GM18526 (cell line): ENCODE data around the gene ALDOC.

ENCODE experiments used
- POLR2A ChIP-seq: IDR thresholded peaks from 3 replicates; pipeline ENCODE4 v1.6.1; 2011; ENCODE audit not compliant: insufficient read length; ENCODE audit errors: extremely low read depth

The ALDOC gene

GRCh38 chr17:28530250-28530649 lies 46.4 kb downstream of the ALDOC start:
- no peak for TF ChIP-seq POLR2A

GRCh38 chr17:28529013-28529400 lies 47.7 kb downstream of the ALDOC start:
- TF ChIP-seq POLR2A, result no peak

GRCh38 chr17:28528327-28529012 lies 48.2 kb downstream of the ALDOC start:
- no peak for TF ChIP-seq POLR2A

GRCh38 chr17:28527859-28528258 lies 48.8 kb downstream of the ALDOC start:
- TF ChIP-seq POLR2A, result no peak

GRCh38 chr17:28527181-28527681 lies 49.5 kb downstream of the ALDOC start:
- TF ChIP-seq POLR2A, result no peak

GRCh38 chr17:28526381-28526780 lies 50.3 kb downstream of the ALDOC start:
- no peak for TF ChIP-seq POLR2A

- TF ChIP-seq POLR2A, result no peak
Measured at GRCh38 chr17:28524476-28525424, 51.9 kb downstream of the ALDOC start.

- no peak for TF ChIP-seq POLR2A
Measured at GRCh38 chr17:28523876-28524275, 52.8 kb downstream of the ALDOC start.

GRCh38 chr17:28523186-28523585 lies 53.5 kb downstream of the ALDOC start:
- TF ChIP-seq POLR2A, result no peak
